Right lobe of liver (tissue), 4 donors: ENCODE data around the gene HNRNPH2.

Experiments used
- POLR2A ChIP-seq: fragments of 450-650 bp; IDR thresholded peaks from one replicate; pipeline ENCODE4 v1.6.1; 2017; ENCODE audit warnings: antibody characterized with exemption, mild to moderate bottlenecking
- TF ChIP-seq, protein P1 (sequence below), 4 donors: fragments of 200-600 bp in 3 of 4; fragments of 450-650 bp in 1 of 4; IDR thresholded peaks; one replicate each; pipeline versions ENCODE4 v1.5.1 to v1.8.0; 2016 to 2022; ENCODE audit warnings: antibody characterized with exemption in 4 of 4, mild to moderate bottlenecking in 2 of 4
- donor health status: DM: no; HTN: no; CAD: no.
- donor health status: DM: no; HTN: no; CAD: no.
- donor health status: DM: no; HTN: yes; CAD: no.

DNA sequence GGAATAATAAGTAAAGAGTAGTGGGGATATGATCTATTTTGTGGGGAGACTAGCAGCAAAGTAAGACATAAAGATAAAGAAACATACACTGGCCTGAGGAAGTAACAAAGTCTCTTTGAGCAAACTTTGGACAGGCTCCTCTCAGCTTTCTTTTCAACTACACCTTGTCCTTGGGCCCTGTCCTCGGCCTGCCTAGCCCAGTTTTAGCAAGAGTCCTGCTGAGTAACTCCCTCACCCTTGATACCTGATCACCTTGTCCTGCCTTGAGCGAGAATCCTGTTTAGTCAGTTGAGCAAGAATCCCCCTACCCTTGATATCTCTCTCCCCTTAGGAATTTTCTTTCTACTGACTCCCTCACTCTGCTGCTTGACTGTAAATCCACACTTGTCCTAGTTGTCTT lies 11.5 kb downstream of the HNRNPH2 start:
- TF ChIP-seq, protein P1, sequence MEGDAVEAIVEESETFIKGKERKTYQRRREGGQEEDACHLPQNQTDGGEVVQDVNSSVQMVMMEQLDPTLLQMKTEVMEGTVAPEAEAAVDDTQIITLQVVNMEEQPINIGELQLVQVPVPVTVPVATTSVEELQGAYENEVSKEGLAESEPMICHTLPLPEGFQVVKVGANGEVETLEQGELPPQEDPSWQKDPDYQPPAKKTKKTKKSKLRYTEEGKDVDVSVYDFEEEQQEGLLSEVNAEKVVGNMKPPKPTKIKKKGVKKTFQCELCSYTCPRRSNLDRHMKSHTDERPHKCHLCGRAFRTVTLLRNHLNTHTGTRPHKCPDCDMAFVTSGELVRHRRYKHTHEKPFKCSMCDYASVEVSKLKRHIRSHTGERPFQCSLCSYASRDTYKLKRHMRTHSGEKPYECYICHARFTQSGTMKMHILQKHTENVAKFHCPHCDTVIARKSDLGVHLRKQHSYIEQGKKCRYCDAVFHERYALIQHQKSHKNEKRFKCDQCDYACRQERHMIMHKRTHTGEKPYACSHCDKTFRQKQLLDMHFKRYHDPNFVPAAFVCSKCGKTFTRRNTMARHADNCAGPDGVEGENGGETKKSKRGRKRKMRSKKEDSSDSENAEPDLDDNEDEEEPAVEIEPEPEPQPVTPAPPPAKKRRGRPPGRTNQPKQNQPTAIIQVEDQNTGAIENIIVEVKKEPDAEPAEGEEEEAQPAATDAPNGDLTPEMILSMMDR (IDR thresholded peaks at IDR 0.05) = no peak
- TF ChIP-seq POLR2A = no peak
